GM10847 (cell line): ENCODE data around the gene KCNK7.

ENCODE experiments used
- POLR2A ChIP-seq: IDR thresholded peaks from 2 replicates; pipeline ENCODE4 v1.6.1; 2011; ENCODE audit not compliant: insufficient read length; ENCODE audit errors: extremely low read depth

Gene KCNK7

GRCh38 chr11:65563601-65564000 lies 32.0 kb downstream of the KCNK7 start:
- TF ChIP-seq POLR2A = no peak

GRCh38 chr11:65562788-65563187 lies 32.8 kb downstream of the KCNK7 start:
- TF ChIP-seq POLR2A = no peak

DNA sequence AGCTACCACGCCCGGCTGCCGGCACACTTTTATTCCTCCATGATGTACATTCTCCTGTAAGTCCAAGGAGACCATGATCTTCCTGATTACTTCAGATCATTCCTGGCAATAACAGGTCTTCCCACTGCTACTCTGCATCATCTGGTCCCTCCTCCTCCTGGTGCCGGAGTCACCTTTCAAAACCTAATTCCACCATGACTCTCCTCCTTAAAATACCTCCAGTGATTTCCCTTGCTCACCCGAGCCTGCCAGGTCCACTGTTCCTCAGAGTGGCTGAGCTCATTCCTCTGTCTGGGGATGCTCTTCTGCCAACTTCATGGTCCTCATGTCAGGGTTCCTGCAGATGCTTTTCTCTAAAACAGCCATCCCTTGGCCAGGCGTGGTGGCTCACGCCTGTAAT lies 33.6 kb downstream of the KCNK7 start:
- TF ChIP-seq POLR2A = no peak

DNA sequence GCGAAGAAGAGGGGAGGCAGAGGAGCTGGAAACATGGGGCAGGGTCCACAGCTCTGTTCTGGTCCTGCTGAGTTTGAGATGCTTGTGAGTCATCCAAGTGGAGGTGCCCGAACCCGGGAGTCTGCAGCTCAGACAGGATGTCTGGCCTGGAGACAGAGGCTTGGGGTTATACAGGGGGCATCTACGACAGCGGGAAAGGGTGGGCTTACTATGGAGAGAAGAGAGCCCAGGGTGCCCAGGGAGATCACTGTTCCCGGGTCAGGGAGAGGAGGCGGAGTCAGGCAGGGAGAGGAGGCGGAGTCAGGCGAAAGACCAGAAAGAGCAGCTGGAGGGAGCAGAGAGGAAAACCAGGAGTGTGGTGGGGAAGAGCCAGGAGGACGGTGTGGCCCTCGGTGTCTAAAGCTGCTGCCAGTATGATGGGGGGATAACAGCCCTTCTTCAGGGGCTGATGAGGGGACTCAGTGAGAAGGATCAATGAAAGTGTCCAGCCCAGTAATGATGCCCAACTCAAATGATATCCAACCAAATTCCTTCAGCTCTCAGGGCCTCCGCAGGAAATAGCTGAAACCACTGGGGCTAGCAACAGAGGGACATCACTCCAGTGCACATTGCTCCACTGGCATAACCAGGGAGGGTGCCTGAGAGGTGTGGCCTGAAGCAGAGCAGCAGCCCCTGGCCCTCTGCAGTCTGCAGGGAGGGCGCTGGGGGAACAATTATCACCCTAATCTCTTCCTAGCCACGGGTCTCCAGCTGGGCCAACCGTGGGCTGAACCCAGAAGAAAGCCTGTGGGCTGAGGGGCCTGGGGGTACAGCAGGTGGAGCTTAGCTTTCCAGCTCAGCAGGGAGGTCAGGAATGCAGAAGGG lies 34.8 kb downstream of the KCNK7 start:
- no peak for TF ChIP-seq POLR2A

- no peak for TF ChIP-seq POLR2A
Observed at GRCh38 chr11:65559951-65560537, 35.6 kb downstream of the KCNK7 start.

DNA sequence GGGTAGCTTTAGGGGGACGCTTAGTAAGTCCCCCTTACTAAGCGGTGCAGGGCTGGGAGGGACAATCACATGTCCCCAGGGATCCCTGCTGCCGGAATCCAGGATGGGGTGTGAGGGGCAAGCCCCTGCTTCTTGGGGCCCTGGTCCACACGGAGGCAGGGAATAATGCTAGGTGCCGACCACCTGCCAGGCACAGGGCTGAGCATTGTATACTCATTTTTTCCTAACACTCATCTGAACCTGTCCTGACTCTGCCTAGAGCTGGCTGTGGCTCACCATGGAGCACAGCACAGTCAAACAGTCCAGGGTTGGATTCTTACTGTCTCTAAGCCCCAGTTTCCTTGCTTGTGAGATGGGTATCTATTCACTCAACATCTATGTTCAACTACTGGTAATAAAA lies 36.1 kb downstream of the KCNK7 start:
- TF ChIP-seq POLR2A = no peak

DNA sequence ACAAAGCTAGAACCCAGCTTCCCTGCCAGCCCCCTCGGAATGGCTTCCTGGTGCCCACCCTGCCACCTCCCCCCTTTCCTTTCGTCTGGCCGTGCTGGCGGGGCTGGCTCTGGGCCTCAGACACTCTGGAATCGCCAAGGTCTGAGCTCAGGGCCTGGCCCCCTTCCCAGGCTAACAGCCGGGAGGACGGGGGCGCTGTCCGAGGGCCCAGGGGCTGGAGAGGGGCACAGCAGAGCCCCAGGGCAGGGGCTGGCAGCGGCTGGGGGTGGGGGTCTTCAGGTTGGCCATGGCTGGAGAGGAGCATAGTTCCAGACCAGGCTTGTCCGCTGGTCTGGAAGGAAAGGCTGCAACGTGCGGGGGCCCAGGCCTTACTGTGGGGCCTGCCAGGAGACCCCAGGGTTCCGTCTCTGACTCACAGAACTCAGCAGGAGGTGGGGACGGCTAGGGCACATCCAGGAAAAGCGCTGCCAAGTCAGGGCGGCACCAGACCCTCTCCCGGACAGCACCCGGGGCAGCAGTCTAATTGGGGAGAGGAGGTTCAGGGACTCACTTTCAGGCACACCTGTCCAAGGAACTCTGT lies 36.6 kb downstream of the KCNK7 start:
- TF ChIP-seq POLR2A = no peak

GRCh38 chr11:65558002-65558929 lies 37.3 kb downstream of the KCNK7 start, which contains the start of gene LTBP3:
LTBP3 (minus strand) TSS chr11:65558359; CDS start chr11:65557959, 400 bp downstream.
- TF ChIP-seq POLR2A = no peak

GRCh38 chr11:65557280-65558001 lies 38.2 kb downstream of the KCNK7 start:
- no peak for TF ChIP-seq POLR2A

- TF ChIP-seq POLR2A = no peak
Observed at GRCh38 chr11:65556470-65557279, 38.9 kb downstream of the KCNK7 start.

- TF ChIP-seq POLR2A = no peak
Observed at GRCh38 chr11:65555693-65556231, 39.8 kb downstream of the KCNK7 start.

- no peak for TF ChIP-seq POLR2A
Observed at GRCh38 chr11:65554842-65555430, 40.7 kb downstream of the KCNK7 start.
